ENCODE results near the gene SCAMP5. TPM values are rescaled to one million over a fixed set of nuclear protein-coding genes. Genes with fewer than 3 reads are reported as not detected.

Gene SCAMP5
- total RNA-seq, 1 donor from 2014 or later: 132 TPM

GRCh38 chr15:75068748-75069147 lies 73.4 kb downstream of the SCAMP5 start:
- H3K27me3 Mint-ChIP-seq (ENCODE audit: unreplicated experiment): peaks cover 22% of the 10 kb centered on the region
- no peaks in the 10 kb centered on the region for H3K4me1 Mint-ChIP-seq (ENCODE audit: unreplicated experiment)
- no peak for DNase-seq (ENCODE audit: low spot score)
- no peak overlapping the region for H3K27ac Mint-ChIP-seq (ENCODE audit: unreplicated experiment)
- H3K4me3 Mint-ChIP-seq (ENCODE audit: unreplicated experiment): no peak overlapping the region
- H3K36me3 Mint-ChIP-seq (ENCODE audit: low read depth, unreplicated experiment): peaks cover 44% of the 10 kb centered on the region
- H3K9me3 Mint-ChIP-seq (ENCODE audit: unreplicated experiment): peaks cover 12% of the 10 kb centered on the region
- no peak for TF ChIP-seq CTCF (IDR thresholded peaks at IDR 0.05; ENCODE audit: unreplicated experiment)

- H3K9me3 Mint-ChIP-seq (ENCODE audit: unreplicated experiment): peaks cover 12% of the 10 kb centered on the region
- no peak for TF ChIP-seq CTCF (IDR thresholded peaks at IDR 0.05; ENCODE audit: unreplicated experiment)
- peaks cover 20% of the 10 kb centered on the region for H3K27me3 Mint-ChIP-seq (ENCODE audit: unreplicated experiment)
- peaks cover 38% of the 10 kb centered on the region for H3K36me3 Mint-ChIP-seq (ENCODE audit: low read depth, unreplicated experiment)
- no peaks in the 10 kb centered on the region for H3K4me1 Mint-ChIP-seq (ENCODE audit: unreplicated experiment)
- no peak overlapping the region for H3K27ac Mint-ChIP-seq (ENCODE audit: unreplicated experiment)
- H3K4me3 Mint-ChIP-seq (ENCODE audit: unreplicated experiment): no peak overlapping the region
- no peak for DNase-seq (ENCODE audit: low spot score)
These were observed 74.0 kb downstream of the SCAMP5 start for GRCh38 chr15:75069301-75069925.

GRCh38 chr15:75070674-75071073 lies 75.3 kb downstream of the SCAMP5 start:
- no peak for DNase-seq (ENCODE audit: low spot score)
- no peak for TF ChIP-seq CTCF (IDR thresholded peaks at IDR 0.05; ENCODE audit: unreplicated experiment)
- Mint-ChIP-seq H3K27me3 (ENCODE audit: unreplicated experiment) (peaks cover 16% of the 10 kb centered on the region), H3K9me3 (ENCODE audit: unreplicated experiment) (peaks cover 5% of the 10 kb centered on the region), H3K36me3 (ENCODE audit: low read depth, unreplicated experiment) (peaks cover 32% of the 10 kb centered on the region), H3K4me1 (ENCODE audit: unreplicated experiment) (no peaks in the 10 kb centered on the region), H3K27ac (ENCODE audit: unreplicated experiment) (no peak overlapping the region), H3K4me3 (ENCODE audit: unreplicated experiment) (no peak overlapping the region)

Other genes starting within 250 kb of the SCAMP5 start
- not detected for gene CYP1A2, start 246.7 kb upstream of the SCAMP5 start, total RNA-seq (ENCODE audit: unreplicated experiment)
- 100 TPM for gene CSK, start 213.5 kb upstream of the SCAMP5 start, total RNA-seq (ENCODE audit: unreplicated experiment)
- gene LMAN1L, start 182.7 kb upstream of the SCAMP5 start, total RNA-seq (ENCODE audit: unreplicated experiment): not detected
- gene CPLX3, start 168.9 kb upstream of the SCAMP5 start, total RNA-seq (ENCODE audit: unreplicated experiment): not detected
- 25.6 TPM for gene ULK3, start 152.4 kb upstream of the SCAMP5 start, total RNA-seq (ENCODE audit: unreplicated experiment)
- gene SCAMP2, start 122.2 kb upstream of the SCAMP5 start, total RNA-seq (ENCODE audit: unreplicated experiment): 56.1 TPM
- gene MPI, start 105.5 kb upstream of the SCAMP5 start, total RNA-seq (ENCODE audit: unreplicated experiment): 22.2 TPM
- 70.0 TPM for gene FAM219B, start 88.7 kb upstream of the SCAMP5 start, total RNA-seq (ENCODE audit: unreplicated experiment)
- 182 TPM for gene COX5A, start 57.5 kb upstream of the SCAMP5 start, total RNA-seq (ENCODE audit: unreplicated experiment)
- 24.0 TPM for gene RPP25, start 38.8 kb upstream of the SCAMP5 start, total RNA-seq (ENCODE audit: unreplicated experiment)
- 25.0 TPM for gene PPCDC, start 28.0 kb downstream of the SCAMP5 start, total RNA-seq (ENCODE audit: unreplicated experiment)
- gene C15orf39, start 206.3 kb downstream of the SCAMP5 start, total RNA-seq (ENCODE audit: unreplicated experiment): 132 TPM

All from endothelial cell (in vitro differentiated cells).